ENCODE results near the gene ACOX1. TPM values are rescaled to one million over a fixed set of nuclear protein-coding genes. Genes with fewer than 3 reads are reported as not detected.

Gene ACOX1
- total and polyA plus RNA-seq, 2 donors, result 15.1 to 76.0 TPM

GRCh38 chr17:75925103-75925502, 53.9 kb downstream of the ACOX1 start:
- no peak overlapping the region for H3K27ac ChIP-seq (ENCODE audit: low read depth)
- no peak for DNase-seq (ENCODE audit: extremely low spot score)
- no peak overlapping the region for H3K4me3 ChIP-seq (ENCODE audit: low read depth, low read length)
- WGBS, result 95% methylated on average over 11 of the region's 11 CpGs
- no peaks in the 10 kb centered on the region for H3K4me1 ChIP-seq (ENCODE audit: insufficient read depth)
- H3K36me3 ChIP-seq (ENCODE audit: insufficient read depth), result no peaks in the 10 kb centered on the region

- Histone ChIP-seq H3K27ac (ENCODE audit: low read depth) (no peak overlapping the region), H3K36me3 (ENCODE audit: insufficient read depth) (no peaks in the 10 kb centered on the region), H3K4me1 (ENCODE audit: insufficient read depth) (no peaks in the 10 kb centered on the region), H3K4me3 (ENCODE audit: low read depth, low read length) (no peak overlapping the region)
- 88% methylated on average over 19 of the region's 19 CpGs for WGBS
- DNase-seq (ENCODE audit: extremely low spot score), result no peak
Measured at GRCh38 chr17:75922963-75923874, 55.7 kb downstream of the ACOX1 start.

DNA sequence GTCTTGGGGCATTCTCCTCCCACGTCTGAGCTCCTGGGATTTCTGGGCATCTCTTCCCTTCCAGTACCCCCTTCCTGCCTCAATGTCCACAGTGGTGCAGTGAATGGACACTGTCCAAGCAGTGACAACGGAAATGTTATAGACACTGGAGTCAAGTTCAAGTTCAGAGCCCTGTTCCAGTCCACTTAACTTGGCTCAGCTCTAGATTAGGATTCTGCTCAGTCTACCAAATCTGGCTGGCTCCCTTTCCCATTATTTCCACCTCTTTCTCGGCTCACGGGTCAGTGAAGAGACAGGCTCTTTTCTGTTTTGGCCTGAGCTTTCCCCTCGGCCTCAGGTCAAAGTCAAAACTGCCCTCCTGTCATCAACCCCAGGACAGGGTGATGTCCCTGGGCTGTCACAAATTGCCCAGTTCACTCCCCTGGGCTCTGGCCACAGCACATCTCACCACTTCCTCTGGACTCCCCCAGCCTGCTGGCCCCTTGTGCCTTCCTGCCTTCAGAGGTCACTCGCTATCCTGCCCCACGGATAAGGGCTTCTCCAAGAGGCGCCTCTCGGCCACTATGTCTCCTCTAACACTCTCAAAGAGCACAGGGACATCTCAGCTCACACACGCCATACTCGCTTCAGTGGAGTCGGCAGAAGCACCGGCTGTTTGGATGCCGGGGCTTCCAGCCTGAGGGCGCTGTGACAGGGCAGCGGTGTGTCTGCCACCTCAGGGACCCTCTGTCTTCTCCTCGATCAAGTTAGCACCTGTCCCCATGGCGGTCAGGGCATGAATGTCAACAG, 56.6 kb downstream of the ACOX1 start:
- no peaks in the 10 kb centered on the region for H3K36me3 ChIP-seq (ENCODE audit: insufficient read depth)
- 92% methylated on average over 18 of the region's 18 CpGs for WGBS
- no peak overlapping the region for H3K4me3 ChIP-seq (ENCODE audit: low read depth, low read length)
- no peaks in the 10 kb centered on the region for H3K4me1 ChIP-seq (ENCODE audit: insufficient read depth)
- H3K27ac ChIP-seq (ENCODE audit: low read depth), result no peak overlapping the region
- DNase-seq (ENCODE audit: extremely low spot score), result no peak

GRCh38 chr17:75921596-75921995, 57.4 kb downstream of the ACOX1 start:
- Histone ChIP-seq H3K27ac (ENCODE audit: low read depth) (no peak overlapping the region), H3K36me3 (ENCODE audit: insufficient read depth) (no peaks in the 10 kb centered on the region), H3K4me3 (ENCODE audit: low read depth, low read length) (no peak overlapping the region), H3K4me1 (ENCODE audit: insufficient read depth) (no peaks in the 10 kb centered on the region)
- DNase-seq (ENCODE audit: extremely low spot score), result no peak
- 95% methylated on average over 15 of the region's 15 CpGs for WGBS

- Histone ChIP-seq H3K27ac (ENCODE audit: low read depth) (no peak overlapping the region), H3K4me3 (ENCODE audit: low read depth, low read length) (no peak overlapping the region), H3K4me1 (ENCODE audit: insufficient read depth) (no peaks in the 10 kb centered on the region), H3K36me3 (ENCODE audit: insufficient read depth) (no peaks in the 10 kb centered on the region)
- WGBS, result 87% methylated on average over 11 of the region's 11 CpGs
- DNase-seq (ENCODE audit: extremely low spot score), result no peak
Measured at GRCh38 chr17:75920045-75920560, 58.9 kb downstream of the ACOX1 start.

DNA sequence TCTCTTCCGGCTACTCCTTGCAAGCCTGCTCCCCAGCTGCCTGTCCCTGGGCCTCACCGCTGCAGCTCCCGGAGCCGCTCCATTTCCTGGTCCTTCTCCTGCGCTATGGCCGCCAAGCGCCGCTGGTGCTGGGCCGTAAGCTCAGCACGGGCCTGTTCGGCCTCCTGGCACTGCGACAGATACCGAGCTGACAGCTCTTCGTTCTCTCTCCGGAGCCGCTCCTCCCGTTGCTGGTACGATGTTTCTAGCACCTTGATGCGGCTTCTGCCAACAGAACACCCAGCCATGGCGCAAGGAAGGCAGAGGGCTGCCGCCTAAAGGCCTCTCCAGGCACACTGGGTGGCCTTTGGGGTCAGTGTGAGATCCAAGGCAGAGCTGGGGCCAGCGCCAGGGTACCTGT, 59.4 kb downstream of the ACOX1 start:
- no peaks in the 10 kb centered on the region for H3K36me3 ChIP-seq (ENCODE audit: insufficient read depth)
- DNase-seq (ENCODE audit: extremely low spot score), result no peak
- WGBS, result 94% methylated on average over 22 of the region's 22 CpGs

DNA sequence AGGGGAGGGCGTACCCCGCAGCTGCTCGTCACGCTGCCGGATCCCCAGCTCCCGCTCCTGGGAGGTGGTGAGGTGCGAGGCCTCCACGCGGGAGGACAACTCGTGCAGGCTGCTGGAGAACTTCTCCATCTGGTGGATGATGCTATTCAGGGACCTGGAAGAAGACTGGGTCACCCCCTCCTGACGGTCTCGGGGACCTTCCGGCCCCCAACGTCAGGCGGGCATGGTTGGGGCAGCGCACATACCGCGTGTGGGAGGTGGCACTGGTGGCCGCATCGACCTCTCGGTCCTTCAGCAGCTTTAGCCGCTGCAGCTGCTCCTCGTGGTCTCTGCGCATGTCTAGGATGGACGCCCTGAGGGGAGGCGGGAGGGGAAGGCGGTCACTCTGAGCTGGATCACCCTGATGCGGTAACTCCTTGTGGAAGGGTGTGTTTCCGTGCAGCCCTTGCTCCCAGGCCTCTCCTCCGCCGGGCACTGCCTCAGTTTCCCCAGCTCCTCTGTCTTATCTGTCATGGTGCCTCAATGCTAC, 61.0 kb downstream of the ACOX1 start:
- Histone ChIP-seq H3K4me3 (ENCODE audit: low read depth, low read length) (no peak overlapping the region), H3K27ac (ENCODE audit: low read depth) (no peak overlapping the region), H3K4me1 (ENCODE audit: insufficient read depth) (no peaks in the 10 kb centered on the region), H3K36me3 (ENCODE audit: insufficient read depth) (no peaks in the 10 kb centered on the region)
- no peak for DNase-seq (ENCODE audit: extremely low spot score)
- WGBS, result 94% methylated on average over 31 of the region's 31 CpGs

More for the DNA sequence above, 59.4 kb downstream of the ACOX1 start:
- H3K4me3 ChIP-seq (ENCODE audit: low read depth, low read length), result no peak overlapping the region
- no peaks in the 10 kb centered on the region for H3K4me1 ChIP-seq (ENCODE audit: insufficient read depth)
- H3K27ac ChIP-seq (ENCODE audit: low read depth), result no peak overlapping the region

GRCh38 chr17:75917141-75917916, 61.6 kb downstream of the ACOX1 start:
- no peak overlapping the region for H3K27ac ChIP-seq (ENCODE audit: low read depth)
- no peak overlapping the region for H3K4me3 ChIP-seq (ENCODE audit: low read depth, low read length)
- 86% methylated on average over 23 of the region's 23 CpGs for WGBS
- no peak for DNase-seq (ENCODE audit: extremely low spot score)
- no peaks in the 10 kb centered on the region for H3K4me1 ChIP-seq (ENCODE audit: insufficient read depth)
- H3K36me3 ChIP-seq (ENCODE audit: insufficient read depth), result no peaks in the 10 kb centered on the region

DNA sequence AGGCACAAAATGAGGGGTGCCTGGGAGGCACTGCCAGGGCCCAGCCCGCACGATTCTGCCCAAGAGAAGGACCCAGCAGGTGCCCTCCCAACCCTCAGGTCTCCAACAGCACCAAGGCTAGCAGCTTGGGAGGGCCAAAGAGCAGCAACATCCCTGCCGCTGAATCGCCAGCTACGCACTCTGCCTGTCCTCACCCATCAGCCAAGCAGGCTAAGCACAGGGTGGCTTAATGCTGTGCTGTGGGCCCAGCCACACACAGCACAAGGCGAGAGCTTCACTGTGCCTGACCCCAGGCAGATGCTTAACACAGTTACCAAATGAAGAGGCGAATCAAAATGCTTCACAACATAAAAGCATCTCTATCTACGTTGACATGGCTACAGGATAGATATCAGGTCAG, 63.7 kb downstream of the ACOX1 start:
- no peak overlapping the region for H3K4me3 ChIP-seq (ENCODE audit: low read depth, low read length)
- no peaks in the 10 kb centered on the region for H3K4me1 ChIP-seq (ENCODE audit: insufficient read depth)
- whole genome bisulfite sequencing, result 84% methylated on average over 8 of the region's 8 CpGs
- H3K27ac ChIP-seq (ENCODE audit: low read depth), result no peak overlapping the region
- DNase-seq (ENCODE audit: extremely low spot score), result no peak
- H3K36me3 ChIP-seq (ENCODE audit: insufficient read depth), result no peaks in the 10 kb centered on the region

DNA sequence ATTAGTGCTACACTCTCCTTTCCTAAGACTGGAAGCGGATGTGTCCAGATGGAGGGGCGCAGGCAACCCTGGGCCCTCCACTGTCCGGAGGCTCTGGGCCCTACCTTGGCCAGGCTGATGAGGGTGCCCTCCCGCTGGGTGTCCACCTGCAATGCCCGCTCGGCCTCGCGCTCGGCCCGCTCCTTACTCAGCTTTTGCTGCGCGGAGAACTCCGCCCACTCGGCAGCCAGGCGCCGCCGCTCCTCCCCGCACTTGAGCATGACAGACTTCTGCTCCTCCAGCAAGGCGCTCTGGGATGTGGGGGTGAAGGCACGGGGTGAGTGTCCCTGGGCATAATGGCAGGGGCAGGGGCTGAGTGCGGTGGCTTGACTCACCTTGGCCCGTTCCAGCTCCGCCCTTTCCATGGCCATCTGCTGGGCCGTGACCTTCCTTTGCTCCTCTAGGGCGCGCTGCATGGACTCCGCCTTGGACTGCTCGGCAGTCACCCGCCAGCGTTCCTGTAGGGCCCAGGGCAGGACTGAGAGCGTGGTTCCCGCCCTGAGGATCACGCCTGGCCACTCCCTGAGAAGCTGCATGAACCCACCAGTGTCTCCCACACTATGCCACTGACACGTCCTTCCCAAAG, 64.2 kb downstream of the ACOX1 start:
- no peak overlapping the region for H3K4me3 ChIP-seq (ENCODE audit: low read depth, low read length)
- no peak overlapping the region for H3K27ac ChIP-seq (ENCODE audit: low read depth)
- no peaks in the 10 kb centered on the region for H3K4me1 ChIP-seq (ENCODE audit: insufficient read depth)
- no peak for DNase-seq (ENCODE audit: extremely low spot score)
- 93% methylated on average over 34 of the region's 34 CpGs for WGBS
- no peaks in the 10 kb centered on the region for H3K36me3 ChIP-seq (ENCODE audit: insufficient read depth)

DNA sequence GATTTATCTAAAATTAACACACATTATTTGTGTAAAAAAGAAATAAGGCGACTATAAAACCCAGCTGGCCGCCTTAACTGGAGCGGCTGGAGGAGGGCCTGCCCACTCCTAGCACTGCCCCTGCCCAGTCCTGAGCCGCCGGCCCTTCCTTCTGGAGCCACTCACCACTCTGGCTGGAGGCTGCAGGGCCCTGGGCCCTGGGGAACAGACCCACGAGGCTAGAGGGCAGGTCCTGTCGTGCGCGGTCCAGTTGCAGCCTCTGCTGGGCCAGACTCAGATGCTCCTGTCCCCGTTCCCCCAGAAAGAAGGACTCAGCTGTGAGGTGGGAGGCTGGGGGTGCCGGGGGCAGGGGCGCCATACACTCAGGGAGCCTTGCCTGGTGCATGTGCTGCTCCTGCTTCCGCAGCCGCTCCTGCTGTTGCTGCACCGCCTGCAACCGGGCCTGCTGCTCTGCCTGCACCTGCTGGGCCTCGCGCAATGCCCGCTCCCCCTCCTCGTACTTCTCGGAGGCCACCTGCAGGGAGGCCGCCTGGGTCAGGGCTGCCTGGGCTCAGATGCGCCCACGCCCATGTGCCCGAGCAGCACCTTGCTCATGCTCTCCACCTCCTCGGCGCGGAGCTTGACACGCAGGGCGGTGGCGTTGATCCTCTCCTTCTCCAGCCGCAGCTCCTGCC, 65.3 kb downstream of the ACOX1 start:
- Histone ChIP-seq H3K4me3 (ENCODE audit: low read depth, low read length) (no peak overlapping the region), H3K4me1 (ENCODE audit: insufficient read depth) (no peaks in the 10 kb centered on the region), H3K27ac (ENCODE audit: low read depth) (no peak overlapping the region), H3K36me3 (ENCODE audit: insufficient read depth) (no peaks in the 10 kb centered on the region)
- no peak for DNase-seq (ENCODE audit: extremely low spot score)
- WGBS, result 94% methylated on average over 32 of the region's 32 CpGs

DNA sequence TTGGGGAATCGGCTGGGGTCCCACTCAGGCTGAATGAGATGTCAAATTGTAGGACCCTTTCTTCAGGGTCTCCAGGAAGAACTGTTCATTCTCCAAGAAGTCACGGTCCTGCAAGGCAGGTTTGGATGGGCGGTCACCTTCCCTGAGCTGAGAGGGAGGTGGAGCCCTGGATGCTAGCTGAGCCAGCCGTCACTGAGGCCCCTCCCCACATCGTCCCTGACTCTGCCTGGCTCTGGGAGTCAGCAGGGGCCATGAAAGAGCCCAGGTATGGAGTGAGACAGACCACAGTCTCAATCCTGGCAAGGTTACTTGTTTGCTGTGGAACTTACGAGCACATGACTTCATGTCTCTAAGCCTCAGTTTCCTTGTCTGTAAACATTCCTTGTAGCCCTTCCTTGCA, 68.3 kb downstream of the ACOX1 start:
- no peaks in the 10 kb centered on the region for H3K4me1 ChIP-seq (ENCODE audit: insufficient read depth)
- H3K27ac ChIP-seq (ENCODE audit: low read depth), result no peak overlapping the region
- no peak overlapping the region for H3K4me3 ChIP-seq (ENCODE audit: low read depth, low read length)
- 74% methylated on average over 6 of the region's 6 CpGs for WGBS
- H3K36me3 ChIP-seq (ENCODE audit: insufficient read depth), result no peaks in the 10 kb centered on the region
- DNase-seq (ENCODE audit: extremely low spot score), result no peak
